ENCODE results near the gene SMARCE1.

The SMARCE1 gene

DNA sequence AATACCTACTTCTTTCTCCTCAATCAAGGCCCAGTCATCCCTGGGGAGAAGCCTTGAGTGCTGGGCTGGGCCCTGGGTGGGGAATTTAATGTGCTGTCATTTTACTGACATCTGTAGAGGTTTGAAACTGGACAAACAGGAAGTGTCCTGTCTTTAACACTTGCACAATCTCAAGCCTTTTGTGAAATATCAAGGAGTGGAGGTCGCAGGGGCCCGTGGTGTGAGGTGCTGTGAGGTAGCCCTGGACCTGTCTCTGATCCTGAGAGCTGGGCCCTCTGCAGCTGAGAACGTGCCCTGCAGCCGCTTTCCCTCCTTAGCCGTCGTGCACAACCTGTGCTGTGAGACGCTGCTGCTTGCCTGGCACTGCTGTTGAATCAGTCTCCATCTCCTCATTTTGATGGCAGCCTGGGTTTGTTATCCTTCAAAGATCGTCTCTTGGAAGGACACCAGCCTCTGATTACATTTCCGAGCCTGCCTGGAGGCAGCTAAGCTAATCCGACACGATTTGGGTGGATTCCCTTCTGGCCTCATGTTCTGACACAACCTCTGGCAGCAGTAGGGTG lies 29.9 kb downstream of the SMARCE1 start:
- Histone ChIP-seq H3F3A (ENCODE audit: control insufficient read depth, insufficient read depth) (no peaks in the 10 kb centered on the region; the same call in 1 of the 2 replicates), H4K20me1 (ENCODE audit: control insufficient read depth, insufficient read depth, low read depth, low read length) (no peaks in the 10 kb centered on the region), H3K4me1 (ENCODE audit: control insufficient read depth, low read length) (peaks cover 35% of the 10 kb centered on the region), H3K27me3 (ENCODE audit: control insufficient read depth, low read length) (peaks cover 6% of the 10 kb centered on the region; the same call in 1 of the 2 replicates), H3K9me2 (replicated peaks; ENCODE audit: control insufficient read depth, low read length) (no peaks in the 10 kb centered on the region), H3K4me2 (ENCODE audit: low read length) (no peak overlapping the region), H3K9me3 (ENCODE audit: control insufficient read depth, insufficient read depth, low read length) (no peaks in the 10 kb centered on the region), H3K36me3 (ENCODE audit: control insufficient read depth, low read length) (no peaks in the 10 kb centered on the region), H3K79me2 (ENCODE audit: control insufficient read depth, low read length) (no peaks in the 10 kb centered on the region), H3K4me3 (ENCODE audit: low read length) (no peak overlapping the region), H3K27ac (ENCODE audit: low read depth, low read length) (no peak overlapping the region)
- TF ChIP-seq EZH2phosphoT487 (IDR thresholded peaks at IDR 0.05; ENCODE audit: borderline replicate concordance, low read length), result no peak
- TF ChIP-seq, protein P1, sequence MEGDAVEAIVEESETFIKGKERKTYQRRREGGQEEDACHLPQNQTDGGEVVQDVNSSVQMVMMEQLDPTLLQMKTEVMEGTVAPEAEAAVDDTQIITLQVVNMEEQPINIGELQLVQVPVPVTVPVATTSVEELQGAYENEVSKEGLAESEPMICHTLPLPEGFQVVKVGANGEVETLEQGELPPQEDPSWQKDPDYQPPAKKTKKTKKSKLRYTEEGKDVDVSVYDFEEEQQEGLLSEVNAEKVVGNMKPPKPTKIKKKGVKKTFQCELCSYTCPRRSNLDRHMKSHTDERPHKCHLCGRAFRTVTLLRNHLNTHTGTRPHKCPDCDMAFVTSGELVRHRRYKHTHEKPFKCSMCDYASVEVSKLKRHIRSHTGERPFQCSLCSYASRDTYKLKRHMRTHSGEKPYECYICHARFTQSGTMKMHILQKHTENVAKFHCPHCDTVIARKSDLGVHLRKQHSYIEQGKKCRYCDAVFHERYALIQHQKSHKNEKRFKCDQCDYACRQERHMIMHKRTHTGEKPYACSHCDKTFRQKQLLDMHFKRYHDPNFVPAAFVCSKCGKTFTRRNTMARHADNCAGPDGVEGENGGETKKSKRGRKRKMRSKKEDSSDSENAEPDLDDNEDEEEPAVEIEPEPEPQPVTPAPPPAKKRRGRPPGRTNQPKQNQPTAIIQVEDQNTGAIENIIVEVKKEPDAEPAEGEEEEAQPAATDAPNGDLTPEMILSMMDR (IDR thresholded peaks at IDR 0.05; ENCODE audit: low read depth, low read length, poor library complexity, severe bottlenecking), result no peak

DNA sequence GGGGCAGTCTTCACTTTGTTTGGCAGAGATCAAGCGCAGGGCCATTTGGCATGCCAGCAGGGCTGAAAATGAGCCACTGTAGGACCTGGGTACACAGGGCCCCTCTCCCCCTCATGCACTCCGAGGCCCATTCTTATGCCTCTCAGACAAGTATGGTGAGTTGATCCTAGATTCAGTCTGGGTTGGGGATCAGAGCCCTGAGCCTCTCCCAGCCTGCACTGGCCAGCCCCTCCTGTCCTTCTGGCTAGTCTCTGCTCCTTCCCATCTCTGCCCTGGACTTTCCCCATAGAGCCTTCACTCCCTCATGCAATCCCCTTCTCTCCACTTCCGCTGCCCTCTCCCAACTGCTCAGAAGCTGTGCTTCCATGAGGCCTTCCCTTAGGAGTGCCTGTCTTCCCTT lies 31.0 kb downstream of the SMARCE1 start:
- Histone ChIP-seq H3K79me2 (ENCODE audit: control insufficient read depth, low read length) (no peaks in the 10 kb centered on the region), H3F3A (ENCODE audit: control insufficient read depth, insufficient read depth) (no peaks in the 10 kb centered on the region; the same call in 1 of the 2 replicates), H3K4me2 (ENCODE audit: low read length) (no peak overlapping the region), H3K9me3 (ENCODE audit: control insufficient read depth, insufficient read depth, low read length) (no peaks in the 10 kb centered on the region), H3K27ac (ENCODE audit: low read depth, low read length) (no peak overlapping the region), H3K27me3 (ENCODE audit: control insufficient read depth, low read length) (peaks cover 9% of the 10 kb centered on the region; the same call in 1 of the 2 replicates), H3K36me3 (ENCODE audit: control insufficient read depth, low read length) (no peaks in the 10 kb centered on the region), H3K4me3 (ENCODE audit: low read length) (no peak overlapping the region), H3K9me2 (replicated peaks; ENCODE audit: control insufficient read depth, low read length) (no peaks in the 10 kb centered on the region), H3K4me1 (ENCODE audit: control insufficient read depth, low read length) (peaks cover 30% of the 10 kb centered on the region), H4K20me1 (ENCODE audit: control insufficient read depth, insufficient read depth, low read depth, low read length) (no peaks in the 10 kb centered on the region)
- no peak for TF ChIP-seq EZH2phosphoT487 (IDR thresholded peaks at IDR 0.05; ENCODE audit: borderline replicate concordance, low read length)
- TF ChIP-seq, protein P1 (IDR thresholded peaks at IDR 0.05; ENCODE audit: low read depth, low read length, poor library complexity, severe bottlenecking), result no peak

- Histone ChIP-seq H3K79me2 (ENCODE audit: control insufficient read depth, low read length) (no peaks in the 10 kb centered on the region), H3K27me3 (ENCODE audit: control insufficient read depth, low read length) (peaks cover 12% of the 10 kb centered on the region; the same call in 1 of the 2 replicates), H3K4me3 (ENCODE audit: low read length) (peak overlapping the region; percentile 11; the same call in 1 of the 2 replicates), H3K4me2 (ENCODE audit: low read length) (peak overlapping the region; percentile 51), H3F3A (ENCODE audit: control insufficient read depth, insufficient read depth) (no peaks in the 10 kb centered on the region; the same call in 1 of the 2 replicates), H3K27ac (ENCODE audit: low read depth, low read length) (peak overlapping the region; percentile 33), H3K36me3 (ENCODE audit: control insufficient read depth, low read length) (no peaks in the 10 kb centered on the region), H4K20me1 (ENCODE audit: control insufficient read depth, insufficient read depth, low read depth, low read length) (no peaks in the 10 kb centered on the region), H3K9me3 (ENCODE audit: control insufficient read depth, insufficient read depth, low read length) (no peaks in the 10 kb centered on the region), H3K4me1 (ENCODE audit: control insufficient read depth, low read length) (peaks cover 30% of the 10 kb centered on the region), H3K9me2 (replicated peaks; ENCODE audit: control insufficient read depth, low read length) (no peaks in the 10 kb centered on the region)
- TF ChIP-seq, protein P1 (IDR thresholded peaks at IDR 0.05; ENCODE audit: low read depth, low read length, poor library complexity, severe bottlenecking), result no peak
- TF ChIP-seq EZH2phosphoT487 (IDR thresholded peaks at IDR 0.05; ENCODE audit: borderline replicate concordance, low read length), result no peak
These were observed 31.7 kb downstream of the SMARCE1 start for GRCh38 chr17:40615841-40616476.

Measured in DOHH2 (cell line).